NCI-H82 treated with DMSO at 0.1 percent for 48 hours (cell line): ENCODE data around the gene CEACAM7.
"Not testable (repeated sequence)": the region's sequence is repeated elsewhere in the genome, so short reads cannot be mapped to it uniquely, and the experiment has no call there.

ENCODE experiments used
- DNase-seq: peaks from one replicate; lab custom pipeline; 2025; ENCODE audit not compliant: unreplicated experiment; lab: John Stamatoyannopoulos, UW

The CEACAM7 gene

GRCh38 chr19:41657157-41657556 lies 30.9 kb downstream of the CEACAM7 start:
- DNase-seq, result no peak

- not testable (repeated sequence) for DNase-seq
Measured at GRCh38 chr19:41656756-41657155, 31.3 kb downstream of the CEACAM7 start.

DNA sequence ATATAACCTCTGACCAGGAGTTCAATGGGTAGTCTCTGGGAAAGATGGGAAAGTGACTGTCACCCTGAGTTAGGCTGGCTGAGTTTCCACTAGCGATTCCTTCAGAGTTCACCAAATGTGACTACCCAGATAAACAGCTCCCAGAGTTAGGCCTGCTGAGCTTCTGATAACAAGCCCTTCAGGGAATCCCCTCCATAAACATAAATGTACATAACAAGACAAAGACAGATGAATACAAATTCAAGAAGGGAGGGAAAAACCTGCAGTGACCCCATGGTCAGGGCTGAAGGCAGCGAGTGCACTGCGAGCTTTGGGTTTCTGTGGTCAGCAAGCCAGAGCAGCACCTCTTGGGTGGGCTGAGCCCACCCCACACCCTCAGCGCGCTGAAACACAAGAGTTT lies 35.8 kb downstream of the CEACAM7 start:
- no peak for DNase-seq

DNA sequence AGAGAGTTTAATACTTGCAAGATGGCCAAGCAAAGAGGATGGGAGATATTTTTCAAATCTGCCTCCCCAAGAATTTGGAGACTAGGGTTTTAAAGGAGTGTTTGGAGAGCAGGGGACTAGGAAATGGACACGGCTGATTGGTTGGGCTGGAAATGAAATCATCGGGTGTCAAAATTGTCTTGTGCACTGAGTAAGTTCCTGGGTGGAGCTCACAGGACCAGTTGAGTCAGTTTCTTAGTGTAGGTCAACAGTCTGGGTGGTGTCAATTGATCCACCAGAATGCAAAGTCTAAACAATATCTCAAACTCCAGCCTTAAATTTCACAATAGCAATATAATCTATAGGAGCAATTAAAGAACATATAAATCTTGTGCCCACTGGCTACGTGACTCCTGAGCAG lies 38.2 kb downstream of the CEACAM7 start:
- no peak for DNase-seq

DNA sequence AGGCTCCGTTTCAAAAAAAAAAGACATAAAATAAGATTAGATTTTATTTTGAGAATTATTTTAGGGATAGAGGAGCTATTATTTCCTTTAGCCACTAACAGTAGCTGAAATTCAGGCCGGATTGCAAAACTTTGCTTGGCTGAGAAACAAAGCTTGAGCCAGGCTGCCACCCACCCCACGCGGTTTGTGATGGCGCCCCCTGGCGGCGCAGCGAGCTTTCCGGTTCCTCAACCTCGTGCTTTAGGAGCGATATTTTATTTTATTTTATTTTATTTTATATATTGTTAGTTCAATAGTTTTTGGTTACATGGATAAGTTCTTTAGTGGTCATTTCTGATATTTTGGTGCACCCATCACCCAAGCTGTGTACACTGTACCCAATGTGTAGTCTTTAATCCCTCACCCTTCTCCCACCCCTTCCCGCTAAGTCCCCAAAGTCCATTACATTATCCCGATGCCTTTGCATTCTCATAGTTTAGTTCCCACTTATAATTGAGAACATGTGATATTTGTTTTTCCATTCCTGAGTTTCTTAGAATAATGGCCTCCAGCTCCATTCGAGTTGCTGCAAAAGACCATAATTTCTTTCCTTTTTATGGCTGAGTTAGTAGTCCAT lies 41.4 kb downstream of the CEACAM7 start:
- no peak for DNase-seq

DNA sequence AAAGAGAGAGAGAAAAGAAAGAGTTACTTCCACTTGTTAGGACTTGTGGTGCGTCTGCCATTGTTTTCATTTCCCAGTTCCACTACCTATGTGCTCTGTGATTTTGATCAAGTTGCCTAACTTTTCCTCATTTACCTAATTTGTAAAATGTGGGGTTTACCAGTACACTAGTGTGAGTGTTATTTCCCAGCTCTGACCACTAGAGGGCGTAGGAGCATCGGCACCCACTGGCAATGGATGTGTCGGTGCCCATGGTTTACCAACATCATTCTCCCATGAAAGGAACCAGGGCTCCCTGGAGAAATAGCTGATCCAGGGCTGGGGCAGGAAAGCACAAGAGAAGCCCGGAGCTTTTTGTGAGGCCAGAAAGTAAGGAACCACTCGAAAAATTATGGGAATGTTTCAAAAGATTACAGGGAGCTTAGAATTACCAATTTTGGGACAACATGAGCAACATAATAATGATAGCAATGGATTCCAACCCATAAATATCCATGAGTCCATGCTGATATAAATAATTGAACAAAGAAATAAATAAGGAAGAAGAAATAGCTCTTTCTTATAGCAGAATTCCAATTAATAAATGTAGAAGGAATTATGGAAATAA lies 46.1 kb downstream of the CEACAM7 start:
- DNase-seq, result no peak

GRCh38 chr19:41638641-41639081 lies 49.4 kb downstream of the CEACAM7 start:
- DNase-seq, result no peak

- no peak for DNase-seq
Measured at GRCh38 chr19:41637484-41637883, 50.6 kb downstream of the CEACAM7 start.

DNA sequence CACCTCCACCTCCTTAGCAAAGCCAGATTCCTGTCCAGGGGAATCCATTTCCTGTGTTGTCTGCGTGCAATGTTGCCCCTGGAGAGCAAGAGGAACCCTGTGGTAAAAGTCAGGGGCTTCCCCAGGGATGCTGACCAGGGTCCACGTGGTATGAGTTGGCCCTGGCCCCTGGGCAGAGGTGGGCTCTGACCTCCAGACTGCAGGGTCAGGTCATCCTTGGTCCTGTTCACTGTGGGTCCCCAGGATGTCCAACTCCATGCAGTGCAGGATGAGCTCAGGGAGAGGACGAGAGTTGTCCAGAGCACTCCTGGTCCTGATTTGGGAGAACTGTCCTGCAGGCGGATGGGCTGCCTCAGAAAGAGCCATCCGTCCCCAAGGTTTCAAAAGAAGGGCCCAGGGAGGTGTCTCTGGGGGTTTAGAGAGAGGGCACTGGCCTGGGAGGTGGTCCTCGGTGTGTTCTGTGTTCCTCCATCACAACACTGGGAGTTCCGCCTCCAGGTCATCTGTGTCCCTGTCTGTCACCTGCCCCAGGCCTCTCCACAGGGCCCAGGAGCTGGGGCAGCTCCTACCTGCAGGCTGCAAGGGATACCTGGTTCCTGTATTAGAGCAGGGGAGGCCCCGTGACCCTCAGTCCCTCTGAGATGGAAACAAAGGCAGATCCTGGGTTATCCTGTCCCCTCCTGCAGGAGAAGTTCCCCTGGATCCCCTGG lies 59.9 kb downstream of the CEACAM7 start:
- no peak for DNase-seq

- no peak for DNase-seq
Measured at GRCh38 chr19:41626877-41627276, 61.2 kb downstream of the CEACAM7 start, which contains the start of gene CEACAM4. Gene CEACAM4, minus strand, starts transcription at chr19:41627074. Its CDS starts 111 bp downstream, at chr19:41626963.

DNA sequence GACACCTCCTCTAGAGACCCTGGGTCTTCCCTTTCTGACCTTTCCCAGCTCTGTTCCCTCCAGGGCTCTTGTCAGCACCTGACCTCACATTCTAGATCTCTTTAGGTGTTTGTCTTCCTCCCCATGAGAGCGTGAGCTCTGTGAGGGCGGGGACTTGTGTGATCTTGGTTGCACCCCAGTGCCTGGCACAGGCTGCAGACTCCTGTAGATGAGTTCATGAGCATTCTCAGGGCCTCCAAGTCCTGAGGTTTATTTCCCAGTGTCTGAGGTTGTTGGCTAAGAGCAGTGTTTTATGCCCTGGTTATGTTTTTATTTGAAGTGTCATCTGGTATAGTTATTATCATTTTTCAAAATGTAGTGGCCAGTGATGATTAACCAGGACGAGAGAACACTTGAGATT lies 61.8 kb downstream of the CEACAM7 start:
- no peak for DNase-seq

DNA sequence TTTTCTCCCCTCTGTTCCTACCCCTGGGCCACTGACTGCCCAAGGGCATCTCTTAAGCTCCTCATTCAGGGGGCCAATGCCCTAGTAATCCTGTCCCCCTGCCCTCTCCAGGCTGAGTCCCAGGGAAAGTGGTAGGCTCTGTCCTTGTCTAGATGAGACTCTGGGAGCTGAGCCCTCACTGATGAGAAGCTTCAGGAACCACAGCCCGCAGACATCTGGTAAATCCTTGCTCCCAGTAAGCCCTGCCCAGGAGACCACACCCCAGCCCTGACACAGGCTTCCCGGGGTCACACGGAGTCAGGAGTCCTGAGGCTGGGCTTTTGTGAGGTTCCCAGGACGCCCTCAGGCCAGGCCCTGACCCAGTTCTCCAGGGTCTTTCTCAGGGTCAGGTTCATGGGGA lies 63.1 kb downstream of the CEACAM7 start:
- DNase-seq, result no peak

GRCh38 chr19:41624515-41624914 lies 63.6 kb downstream of the CEACAM7 start:
- no peak for DNase-seq

DNA sequence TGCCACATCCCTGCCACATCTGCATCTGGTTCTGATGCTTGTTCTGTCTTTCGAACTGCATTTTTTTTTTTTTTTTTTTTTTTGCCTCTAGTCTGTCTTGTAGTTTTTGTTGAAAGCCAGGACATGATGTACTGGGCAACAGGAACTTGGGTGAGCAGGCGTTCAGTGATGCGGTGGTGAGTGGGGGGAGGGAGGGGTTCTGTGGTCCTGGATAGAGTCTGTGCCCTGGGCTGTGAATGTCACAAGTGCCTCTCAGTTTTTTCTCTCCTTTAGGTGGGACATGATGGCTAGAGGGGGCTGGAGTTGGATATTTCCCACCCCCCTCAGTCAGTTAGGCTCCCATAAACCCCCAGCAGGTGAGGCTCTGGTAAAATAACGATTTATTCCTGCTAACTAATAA lies 64.7 kb downstream of the CEACAM7 start:
- no peak for DNase-seq
